IPS-18a (cell line): ENCODE data around the gene USP22.

Source experiments
- H3K27ac ChIP-seq: one replicate; pipeline ENCODE4 v1.5.1; 2013; ENCODE audit warnings: low read length
- H3K27me3 ChIP-seq: one replicate; pipeline ENCODE4 v1.6.1; 2013; ENCODE audit warnings: mild to moderate bottlenecking, low read length; ENCODE audit not compliant: control insufficient read depth, insufficient read depth
- H3K36me3 ChIP-seq: one replicate; pipeline ENCODE4 v1.6.1; 2013; ENCODE audit warnings: low read depth, low read length; ENCODE audit not compliant: control insufficient read depth
- H3K4me1 ChIP-seq: one replicate; pipeline ENCODE4 v1.6.1; 2013; ENCODE audit warnings: low read depth, low read length; ENCODE audit not compliant: control insufficient read depth
- H3K4me3 ChIP-seq: one replicate; pipeline ENCODE4 v1.5.1; 2013; ENCODE audit warnings: low read length
- H3K9ac ChIP-seq: one replicate; pipeline ENCODE4 v1.6.1; 2013; ENCODE audit warnings: mild to moderate bottlenecking, low read length, moderate library complexity
- H3K9me3 ChIP-seq: one replicate; pipeline ENCODE4 v1.6.1; 2013; ENCODE audit warnings: low read depth, low read length; ENCODE audit not compliant: control insufficient read depth

USP22 gene

DNA sequence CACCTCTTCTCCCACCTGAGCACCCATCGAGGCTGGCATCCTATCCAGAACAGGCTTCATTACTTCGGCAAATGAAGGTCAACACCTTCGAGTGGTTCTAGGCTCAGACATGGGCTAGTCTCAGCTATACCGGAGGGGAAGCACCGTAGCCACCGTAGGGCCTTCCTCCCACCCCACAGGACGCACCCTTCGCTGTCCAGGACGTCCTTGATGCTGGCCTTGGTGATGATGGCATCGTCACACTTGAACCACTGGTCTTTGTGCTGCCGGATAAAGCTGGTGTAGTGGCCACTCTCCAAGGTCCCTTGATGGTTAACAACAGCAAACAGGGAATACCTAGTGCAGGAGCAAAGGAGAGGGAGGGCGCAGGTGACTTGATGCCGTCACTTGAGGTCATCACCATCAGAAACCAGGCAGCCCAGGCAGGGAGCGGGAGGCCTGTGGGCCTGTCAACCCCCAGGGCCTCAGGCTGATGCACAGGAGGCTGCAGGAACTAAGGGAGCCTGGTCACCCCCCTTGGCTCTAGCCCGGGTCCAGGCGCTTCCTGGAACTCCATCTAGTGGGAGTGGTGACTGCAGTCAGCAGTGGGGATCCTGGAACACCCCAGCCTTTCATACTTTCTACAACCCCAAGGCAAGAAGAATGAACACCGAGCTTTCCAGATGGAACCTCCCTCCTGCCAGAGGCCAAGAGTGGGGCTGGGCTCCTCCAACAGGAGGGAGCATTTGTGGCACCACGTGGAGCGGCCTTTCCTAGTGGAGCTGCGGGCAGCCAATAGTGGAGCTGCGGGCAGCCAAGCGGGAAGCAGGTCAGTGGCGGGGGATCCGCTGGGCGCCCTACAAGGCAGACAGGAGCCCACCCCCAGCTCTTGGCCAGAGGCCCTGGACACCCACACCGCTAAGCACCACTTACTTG is 38.5 kb downstream of the USP22 start:
- no peaks in the 10 kb centered on the region for H3K9me3 ChIP-seq
- H3K27ac ChIP-seq: no peak overlapping the region
- H3K4me1 ChIP-seq: no peaks in the 10 kb centered on the region
- H3K9ac ChIP-seq: no peak overlapping the region
- no peak overlapping the region for H3K4me3 ChIP-seq
- peaks cover 93% of the 10 kb centered on the region for H3K36me3 ChIP-seq
- no peaks in the 10 kb centered on the region for H3K27me3 ChIP-seq

- Histone ChIP-seq H3K9ac (no peak overlapping the region), H3K4me3 (no peak overlapping the region), H3K36me3 (peaks cover 82% of the 10 kb centered on the region), H3K27me3 (no peaks in the 10 kb centered on the region), H3K9me3 (no peaks in the 10 kb centered on the region), H3K4me1 (no peaks in the 10 kb centered on the region), H3K27ac (no peak overlapping the region)
These were observed 39.7 kb downstream of the USP22 start for GRCh38 chr17:21003007-21003621.

DNA sequence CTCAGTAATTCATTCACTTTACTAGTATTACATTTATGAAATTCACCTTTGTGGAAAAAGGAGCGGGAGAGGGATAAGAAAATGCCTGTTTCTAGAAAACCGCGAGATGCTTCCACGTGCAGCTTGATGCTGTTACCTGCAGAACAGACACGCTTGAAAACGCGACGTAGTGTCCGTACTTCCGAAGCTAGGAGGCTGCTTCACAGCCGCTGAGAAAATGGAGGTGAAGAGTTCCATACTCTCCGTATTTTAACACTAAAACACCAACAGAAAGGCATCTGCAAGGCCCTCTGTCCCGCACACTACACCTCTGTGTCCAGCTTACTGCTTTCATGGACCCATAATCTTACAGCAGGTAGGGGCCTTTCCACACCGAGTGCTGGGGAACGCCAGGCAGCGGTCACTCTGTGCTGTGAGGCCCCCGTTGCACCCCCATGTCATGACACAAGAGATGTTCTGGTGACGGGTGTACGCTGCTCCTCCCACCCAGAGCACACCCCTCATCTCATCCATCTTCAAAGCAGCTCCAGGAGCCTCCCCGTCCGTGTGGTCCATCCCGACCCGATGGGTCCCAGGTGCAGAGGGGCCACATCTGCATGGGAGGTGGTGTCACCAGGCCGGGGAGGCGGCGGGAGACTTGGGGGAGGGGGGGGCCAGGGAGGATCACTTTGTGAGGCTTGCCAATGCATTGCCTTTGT is 40.4 kb downstream of the USP22 start:
- Histone ChIP-seq H3K4me3 (no peak overlapping the region), H3K27ac (no peak overlapping the region), H3K9me3 (no peaks in the 10 kb centered on the region), H3K9ac (no peak overlapping the region), H3K27me3 (no peaks in the 10 kb centered on the region), H3K36me3 (peaks cover 75% of the 10 kb centered on the region), H3K4me1 (no peaks in the 10 kb centered on the region)

- Histone ChIP-seq H3K27me3 (no peaks in the 10 kb centered on the region), H3K9ac (no peak overlapping the region), H3K9me3 (no peaks in the 10 kb centered on the region), H3K36me3 (peaks cover 69% of the 10 kb centered on the region), H3K4me1 (no peaks in the 10 kb centered on the region), H3K4me3 (no peak overlapping the region), H3K27ac (no peak overlapping the region)
These were observed 41.0 kb downstream of the USP22 start for GRCh38 chr17:21001813-21002221.

- Histone ChIP-seq H3K36me3 (peaks cover 65% of the 10 kb centered on the region), H3K9ac (no peak overlapping the region), H3K4me1 (no peaks in the 10 kb centered on the region), H3K9me3 (no peaks in the 10 kb centered on the region), H3K27ac (no peak overlapping the region), H3K4me3 (no peak overlapping the region), H3K27me3 (no peaks in the 10 kb centered on the region)
These were observed 41.5 kb downstream of the USP22 start for GRCh38 chr17:21001111-21001812.

DNA sequence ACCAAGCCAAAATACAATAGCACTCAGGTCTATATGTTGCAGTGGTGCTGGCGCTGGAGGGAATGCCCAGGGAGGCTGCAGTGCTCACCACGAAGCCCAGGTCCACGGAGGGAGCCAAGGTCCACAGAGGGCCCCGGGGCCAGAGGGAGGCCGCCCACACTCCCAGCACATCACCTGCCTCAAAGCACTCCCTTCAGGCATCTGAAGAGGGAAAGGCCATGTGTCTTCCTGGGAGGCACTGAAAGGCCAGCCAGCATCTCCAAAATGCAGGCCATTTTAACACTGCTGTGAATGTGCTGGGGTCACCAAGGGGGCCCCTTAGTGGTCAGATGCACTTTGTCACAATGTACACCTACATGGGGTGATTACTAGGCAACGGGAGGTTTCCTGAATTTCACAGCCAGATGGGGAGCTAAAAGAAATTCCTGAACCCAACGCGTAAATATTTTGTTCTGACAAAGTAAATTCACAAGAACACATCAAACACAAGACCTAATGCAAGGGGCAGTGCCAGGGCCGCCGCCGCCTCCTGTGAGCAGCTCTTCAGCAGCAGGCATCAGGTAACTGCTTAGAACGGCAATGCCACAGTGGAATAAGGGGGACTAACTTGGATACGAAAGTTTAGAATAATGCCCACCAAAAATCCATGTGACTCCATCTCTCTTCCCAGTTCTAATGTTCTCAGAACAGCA is 42.8 kb downstream of the USP22 start:
- Histone ChIP-seq H3K9ac (no peak overlapping the region), H3K4me3 (no peak overlapping the region), H3K4me1 (no peaks in the 10 kb centered on the region), H3K36me3 (peaks cover 52% of the 10 kb centered on the region), H3K27ac (no peak overlapping the region), H3K27me3 (no peaks in the 10 kb centered on the region), H3K9me3 (no peaks in the 10 kb centered on the region)

GRCh38 chr17:20999044-20999573 is 43.7 kb downstream of the USP22 start:
- peaks cover 44% of the 10 kb centered on the region for H3K36me3 ChIP-seq

DNA sequence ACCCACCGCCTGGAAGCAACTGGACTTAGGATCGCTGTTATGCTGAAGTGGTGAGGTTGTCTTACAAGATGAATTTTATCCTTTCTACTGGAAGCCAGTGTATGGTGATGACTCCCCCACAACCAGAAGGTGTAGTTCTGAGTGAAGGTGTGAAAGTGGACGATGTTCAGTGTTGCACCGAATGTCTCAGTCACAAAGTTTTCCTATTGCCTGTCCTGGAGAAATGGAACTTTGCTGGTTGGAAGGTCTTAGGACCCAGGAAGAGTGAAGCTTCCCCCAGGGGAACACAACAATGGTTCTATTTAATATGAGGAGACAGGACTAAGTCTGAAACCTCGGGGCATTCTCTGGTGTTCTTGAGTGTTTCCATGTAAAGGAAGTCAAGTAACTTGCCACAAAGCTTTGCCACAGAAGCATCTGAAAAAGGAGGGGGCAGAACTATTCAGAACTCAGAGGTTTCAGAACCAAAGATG is 44.2 kb downstream of the USP22 start:
- peaks cover 39% of the 10 kb centered on the region for H3K36me3 ChIP-seq
- no peaks in the 10 kb centered on the region for H3K27me3 ChIP-seq
- H3K27ac ChIP-seq: no peak overlapping the region

More at GRCh38 chr17:20999044-20999573, 43.7 kb downstream of the USP22 start:
- H3K4me1 ChIP-seq: no peaks in the 10 kb centered on the region
- no peak overlapping the region for H3K27ac ChIP-seq
- no peak overlapping the region for H3K9ac ChIP-seq
- H3K4me3 ChIP-seq: no peak overlapping the region
- H3K9me3 ChIP-seq: no peaks in the 10 kb centered on the region
- H3K27me3 ChIP-seq: no peaks in the 10 kb centered on the region

DNA sequence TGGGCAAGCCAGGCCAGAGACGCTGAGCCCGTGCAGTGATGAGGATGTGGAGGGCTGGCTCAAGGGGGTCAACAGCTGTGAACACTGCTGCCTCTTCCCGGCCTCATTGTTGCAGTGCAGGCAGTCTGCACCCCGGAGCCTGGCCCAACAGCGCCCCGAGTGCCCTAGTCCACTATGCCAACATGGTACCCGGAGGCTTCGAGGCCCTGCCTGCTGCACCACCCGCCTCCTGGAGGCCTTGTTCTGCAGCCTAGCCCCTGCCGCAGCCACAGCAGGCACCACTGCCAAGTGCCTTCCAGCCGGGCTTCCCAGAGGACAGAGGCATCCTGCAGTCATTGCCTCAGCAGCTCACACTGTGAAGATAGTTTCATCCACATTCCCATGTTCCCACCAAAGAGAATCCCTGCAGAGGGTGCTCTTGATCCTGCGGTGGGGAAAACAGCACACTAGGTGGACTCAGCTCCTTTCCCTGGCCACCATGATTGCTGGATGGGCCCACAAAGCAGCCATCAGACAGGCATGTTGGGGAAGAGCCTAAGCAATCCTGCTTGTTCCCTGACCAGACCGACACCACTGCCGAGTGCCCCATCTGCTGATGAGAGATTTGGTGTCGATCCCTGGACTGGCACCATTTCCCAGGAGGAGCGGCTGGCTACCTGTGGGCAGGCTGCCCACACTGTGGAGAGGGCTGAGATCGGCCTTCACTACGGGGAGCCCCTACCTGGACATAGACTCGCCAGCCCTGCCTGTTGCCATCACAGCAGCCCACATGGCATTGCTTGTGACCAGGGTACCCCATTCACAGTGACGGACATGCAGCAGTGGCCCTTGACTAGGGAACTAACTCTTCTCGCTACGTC is 44.9 kb downstream of the USP22 start:
- no peak overlapping the region for H3K9ac ChIP-seq
- H3K36me3 ChIP-seq: peaks cover 32% of the 10 kb centered on the region
- no peak overlapping the region for H3K27ac ChIP-seq
- H3K9me3 ChIP-seq: no peaks in the 10 kb centered on the region
- no peaks in the 10 kb centered on the region for H3K27me3 ChIP-seq
- no peak overlapping the region for H3K4me3 ChIP-seq
- H3K4me1 ChIP-seq: peaks cover 5% of the 10 kb centered on the region

More for the DNA sequence above, 44.2 kb downstream of the USP22 start:
- no peaks in the 10 kb centered on the region for H3K9me3 ChIP-seq
- no peak overlapping the region for H3K9ac ChIP-seq
- H3K4me1 ChIP-seq: no peaks in the 10 kb centered on the region
- H3K4me3 ChIP-seq: no peak overlapping the region
